ENCODE data around the gene DTX4. TPM values are rescaled to one million over a fixed set of nuclear protein-coding genes. Genes with fewer than 3 reads are reported as not detected.

Gene DTX4
- polyA plus RNA-seq, 1 donor: 45.9 TPM

DNA sequence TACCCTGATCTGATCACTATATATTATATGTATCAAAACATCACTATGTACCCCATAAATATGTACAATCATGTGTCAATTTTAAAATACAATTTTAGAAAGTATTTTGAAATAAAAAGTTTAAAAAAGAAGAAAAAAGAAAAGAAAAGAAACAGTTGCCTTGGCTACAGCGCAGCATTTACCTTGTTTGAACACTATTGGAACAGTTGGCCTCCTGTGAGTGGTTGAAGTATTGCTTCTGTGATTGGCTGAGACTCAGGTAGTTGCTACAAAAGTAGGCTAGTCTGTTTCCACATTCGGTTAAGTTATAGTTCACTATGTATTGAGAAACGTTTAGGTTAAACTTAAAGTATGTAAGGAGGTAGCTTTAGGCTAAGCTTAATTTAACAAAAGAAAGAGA is 7.9 kb upstream of the DTX4 start:
- no peak for DNase-seq

DNA sequence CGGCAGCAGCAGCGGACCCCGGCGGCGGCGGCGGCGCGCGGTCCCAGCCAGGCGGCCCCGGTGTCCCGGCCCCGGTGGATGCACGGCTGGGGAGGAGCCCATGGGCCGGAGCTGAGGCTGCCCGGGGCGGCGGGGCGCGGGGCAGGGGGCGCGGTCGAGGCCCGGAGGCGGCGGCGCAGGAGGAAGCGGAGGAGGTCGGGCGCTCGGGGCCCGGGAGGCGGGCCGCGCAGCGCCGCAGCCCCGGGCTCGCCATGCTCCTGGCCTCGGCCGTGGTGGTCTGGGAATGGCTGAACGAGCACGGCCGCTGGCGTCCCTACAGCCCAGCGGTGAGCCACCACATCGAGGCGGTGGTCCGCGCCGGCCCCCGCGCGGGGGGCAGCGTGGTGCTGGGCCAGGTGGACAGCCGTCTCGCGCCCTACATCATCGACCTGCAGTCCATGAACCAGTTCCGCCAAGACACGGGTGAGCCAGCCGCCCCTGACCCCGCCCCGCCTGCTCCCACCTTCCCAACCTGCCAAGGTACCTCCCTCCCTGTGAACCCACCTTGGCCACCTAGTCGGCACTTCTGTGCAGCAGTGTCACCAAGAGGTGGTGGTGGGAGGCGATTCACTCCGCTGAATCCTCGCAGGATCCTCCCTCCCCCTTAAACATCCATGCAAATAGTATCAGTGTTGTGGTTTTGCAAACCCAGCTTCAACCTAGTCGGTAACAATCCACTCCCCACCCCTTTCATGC is 580 bp downstream of the DTX4 start:
- DNase-seq: no peak

DNA sequence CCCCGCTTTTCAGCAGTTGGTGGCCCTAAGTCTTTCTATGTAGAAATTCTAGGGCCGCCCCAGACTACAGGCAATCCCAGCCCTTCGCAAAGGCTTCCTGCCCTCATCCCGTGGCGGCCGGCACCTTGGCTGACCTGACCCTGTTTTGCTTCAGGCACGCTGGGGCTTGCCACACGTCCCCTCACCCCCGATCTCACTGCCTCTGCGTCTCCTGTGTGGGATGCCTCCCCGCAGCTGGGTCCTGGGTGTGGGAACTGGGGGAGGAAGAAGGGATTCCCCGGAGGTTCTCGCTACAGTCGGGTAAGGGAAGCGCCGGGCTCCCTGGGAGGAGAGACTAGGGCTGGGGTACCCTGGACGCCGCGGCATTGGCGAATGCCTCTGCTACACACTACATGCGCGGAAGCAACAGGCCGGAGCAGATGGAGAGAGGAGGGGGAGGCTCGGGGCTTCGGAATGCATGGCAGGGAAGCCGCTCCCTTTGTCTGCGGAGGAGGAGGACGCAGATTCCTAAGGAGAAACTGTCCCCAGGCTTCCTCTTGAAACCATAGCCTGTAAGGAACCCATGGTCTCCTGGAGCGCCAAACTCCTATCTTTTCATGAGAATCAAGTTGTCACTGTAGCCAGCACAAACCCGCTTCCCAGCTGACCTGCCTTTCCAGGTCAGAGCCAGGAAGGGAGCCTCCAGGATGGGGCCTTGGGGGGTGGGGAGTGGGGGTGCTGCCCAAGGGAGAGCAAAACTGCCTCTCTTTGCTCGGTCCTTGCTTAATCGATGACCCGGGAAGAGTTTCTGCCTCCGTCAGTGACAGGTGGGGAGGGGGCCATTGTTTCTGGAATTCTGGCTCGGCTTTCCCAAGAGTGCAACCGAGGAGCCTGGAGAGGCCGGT is 1.4 kb downstream of the DTX4 start:
- peak; percentile 62 for DNase-seq

DNA sequence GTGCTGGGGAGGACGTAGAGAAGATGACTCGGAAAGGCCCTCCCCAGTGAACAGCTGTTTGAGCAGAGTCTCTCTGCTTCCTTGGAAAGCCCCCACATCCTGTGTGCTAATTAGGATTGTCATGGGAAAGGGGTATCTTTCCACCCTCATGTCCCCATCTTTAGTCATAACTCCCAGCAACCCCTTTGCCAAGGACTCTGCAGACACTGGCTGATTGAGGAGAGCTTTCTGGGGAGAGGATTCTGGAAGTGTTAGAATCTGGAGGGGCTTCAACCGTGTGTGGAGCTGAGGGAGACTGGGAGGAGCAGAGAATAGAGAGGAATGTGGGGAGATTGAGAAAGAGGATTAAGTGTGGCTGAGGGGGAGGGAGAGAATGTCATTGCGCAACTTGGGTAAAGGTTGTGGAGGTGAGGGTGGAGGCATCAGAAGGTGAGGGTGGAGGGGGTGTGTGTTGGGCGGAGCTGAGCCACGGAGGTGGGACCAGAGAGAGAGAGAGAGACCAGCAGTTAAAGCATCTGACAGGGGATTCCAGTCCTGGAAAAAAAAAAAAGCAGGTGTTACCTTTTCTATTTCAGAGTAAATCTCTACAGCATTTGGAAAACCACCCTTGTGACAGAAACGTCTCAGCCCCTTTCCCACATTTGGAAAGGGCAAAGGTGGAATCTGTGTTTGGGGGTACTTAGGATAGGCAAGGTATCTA is 2.2 kb downstream of the DTX4 start:
- no peak for DNase-seq

DNA sequence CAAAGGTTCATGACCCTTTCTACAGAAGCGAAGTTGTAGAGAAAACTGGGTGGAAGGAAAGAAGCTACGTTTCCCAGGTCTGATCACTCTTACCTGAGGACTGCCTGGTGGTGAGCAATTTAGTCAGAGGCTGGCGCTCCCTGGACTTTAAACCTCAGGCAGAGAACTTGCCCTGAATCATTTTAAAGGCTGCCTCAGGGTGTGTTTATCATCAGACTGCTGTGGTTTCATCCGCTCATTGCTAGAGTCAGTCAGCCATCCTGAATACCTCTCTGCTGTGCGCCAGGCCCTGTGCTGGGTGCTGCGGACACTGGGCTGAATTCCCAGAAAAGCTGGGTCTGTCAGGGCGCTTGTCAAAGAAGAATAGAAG is 2.7 kb downstream of the DTX4 start:
- DNase-seq: no peak

DNA sequence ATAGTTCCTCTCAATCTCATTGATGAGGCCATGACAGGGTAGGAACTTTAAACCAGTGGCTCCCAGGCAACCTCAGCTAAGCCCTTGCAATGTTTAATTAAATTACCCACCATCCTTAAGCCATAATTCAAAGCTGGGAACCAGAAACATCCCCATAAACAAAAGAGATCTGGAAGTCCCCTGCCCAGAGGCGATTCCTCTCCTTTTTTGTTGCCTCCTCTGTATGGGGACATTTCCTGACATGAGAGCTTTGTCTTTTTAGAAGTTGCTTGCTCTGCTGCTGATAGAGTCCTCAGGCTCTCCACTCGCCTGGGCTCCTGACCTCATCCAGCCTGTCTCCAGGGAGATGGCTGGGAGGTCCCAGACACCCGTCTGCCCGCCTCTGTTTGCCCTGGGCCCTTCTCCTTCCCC is 3.2 kb downstream of the DTX4 start:
- DNase-seq: no peak

DNA sequence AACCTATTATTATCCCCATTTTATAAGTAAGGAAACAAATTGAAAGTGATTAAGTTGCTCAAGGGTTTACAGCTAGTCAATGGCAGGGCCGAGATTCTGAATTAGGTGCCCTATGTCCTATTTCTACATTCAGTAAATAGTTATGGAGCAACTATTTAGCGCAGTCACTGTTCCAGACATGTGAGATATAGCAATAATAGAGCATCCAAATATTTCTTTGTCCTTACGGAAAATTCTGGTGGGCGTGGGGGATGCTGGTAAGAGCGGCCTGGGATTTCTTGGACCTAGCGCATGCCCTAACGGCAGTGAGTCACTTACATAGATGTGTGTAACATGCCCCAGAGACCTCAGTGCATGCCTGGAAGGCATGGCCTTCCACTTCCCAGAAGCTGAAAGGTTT is 4.4 kb downstream of the DTX4 start:
- no peak for DNase-seq

DNA sequence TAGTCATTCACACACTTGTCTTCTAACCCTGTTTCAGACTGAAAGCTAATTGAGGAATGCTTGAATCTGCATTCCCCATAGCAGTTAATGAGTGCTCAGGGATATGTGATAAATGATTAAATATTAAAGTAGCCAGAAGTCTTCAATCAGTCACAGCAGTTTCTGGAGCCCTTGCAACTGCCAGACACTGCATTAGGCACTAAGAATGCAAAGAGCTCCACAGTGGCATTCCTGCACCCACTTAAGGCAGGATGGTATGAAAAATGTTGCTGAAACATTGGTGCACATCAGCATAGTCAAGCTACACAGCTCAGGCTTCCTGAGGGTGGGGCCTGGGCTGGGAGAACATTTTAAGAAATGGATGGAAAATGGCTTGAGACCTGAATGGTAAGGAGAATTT is 6.5 kb downstream of the DTX4 start:
- no peak for DNase-seq

DNA sequence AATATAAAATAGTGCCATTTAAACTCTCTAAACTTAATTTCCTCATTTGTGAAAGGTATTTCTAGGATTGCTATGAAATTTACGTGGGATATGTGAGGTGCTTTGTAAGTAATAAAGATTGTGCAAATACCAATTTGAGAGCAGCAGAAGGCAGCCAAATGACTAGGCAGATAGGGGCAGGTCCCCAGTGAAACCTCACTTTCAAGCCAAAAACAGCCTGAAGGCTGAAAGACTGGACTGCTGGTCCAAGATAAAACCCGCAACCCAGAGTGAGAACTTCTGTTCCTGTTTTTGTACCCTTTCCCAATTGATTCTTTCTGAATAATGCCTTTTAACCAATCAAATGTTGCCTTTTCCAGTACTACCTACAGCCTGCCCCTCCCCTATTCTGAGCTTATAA is 7.2 kb downstream of the DTX4 start:
- no peak for DNase-seq

DNA sequence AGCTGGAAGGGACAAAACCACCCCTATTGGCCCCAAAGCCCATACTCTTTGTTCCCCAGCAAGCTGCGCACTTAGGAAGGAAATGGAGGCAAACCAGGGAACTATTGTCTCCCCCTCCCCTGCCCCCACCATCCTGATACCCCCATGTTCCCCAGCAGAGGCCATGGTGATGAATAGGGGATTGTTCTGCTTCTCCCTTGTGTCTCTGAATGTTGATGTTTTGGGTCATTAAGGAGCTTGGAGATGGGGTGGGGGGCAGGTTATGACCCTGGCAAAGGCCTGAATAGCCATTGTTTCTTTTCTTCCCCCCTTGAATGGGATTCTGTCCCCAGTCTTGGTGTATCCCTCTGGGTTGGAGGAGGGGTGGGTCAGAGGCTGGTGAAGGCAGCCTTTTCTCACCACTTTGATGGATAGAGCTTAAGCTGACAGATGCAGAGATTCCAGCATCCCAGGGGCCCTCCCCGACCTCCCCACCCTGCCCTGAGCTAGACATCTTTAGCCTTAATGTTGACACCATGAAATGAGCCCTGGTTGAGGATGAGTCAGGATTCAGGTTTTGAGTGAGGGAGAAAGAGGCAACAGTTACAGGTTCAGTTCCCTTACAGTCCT is 8.3 kb downstream of the DTX4 start:
- no peak for DNase-seq

DNA sequence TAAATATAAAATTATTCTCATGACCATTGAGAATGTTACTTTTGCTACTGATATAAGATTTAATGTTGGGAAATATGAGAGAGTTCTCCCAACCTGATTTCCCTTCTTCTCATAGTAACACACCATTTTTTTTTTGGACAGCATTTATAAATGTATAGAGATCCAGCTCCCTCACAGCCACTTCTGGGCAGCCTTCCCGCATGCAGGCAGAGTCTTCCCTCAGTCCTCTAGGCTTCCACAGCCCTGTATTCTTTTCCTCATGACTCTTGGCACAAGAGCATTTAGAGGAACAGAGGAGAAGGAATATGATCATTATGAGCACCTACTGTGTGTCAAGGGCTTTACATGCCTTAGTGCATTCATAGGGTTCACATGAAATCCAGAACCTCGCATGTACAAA is 9.0 kb downstream of the DTX4 start:
- no peak for DNase-seq

DNA sequence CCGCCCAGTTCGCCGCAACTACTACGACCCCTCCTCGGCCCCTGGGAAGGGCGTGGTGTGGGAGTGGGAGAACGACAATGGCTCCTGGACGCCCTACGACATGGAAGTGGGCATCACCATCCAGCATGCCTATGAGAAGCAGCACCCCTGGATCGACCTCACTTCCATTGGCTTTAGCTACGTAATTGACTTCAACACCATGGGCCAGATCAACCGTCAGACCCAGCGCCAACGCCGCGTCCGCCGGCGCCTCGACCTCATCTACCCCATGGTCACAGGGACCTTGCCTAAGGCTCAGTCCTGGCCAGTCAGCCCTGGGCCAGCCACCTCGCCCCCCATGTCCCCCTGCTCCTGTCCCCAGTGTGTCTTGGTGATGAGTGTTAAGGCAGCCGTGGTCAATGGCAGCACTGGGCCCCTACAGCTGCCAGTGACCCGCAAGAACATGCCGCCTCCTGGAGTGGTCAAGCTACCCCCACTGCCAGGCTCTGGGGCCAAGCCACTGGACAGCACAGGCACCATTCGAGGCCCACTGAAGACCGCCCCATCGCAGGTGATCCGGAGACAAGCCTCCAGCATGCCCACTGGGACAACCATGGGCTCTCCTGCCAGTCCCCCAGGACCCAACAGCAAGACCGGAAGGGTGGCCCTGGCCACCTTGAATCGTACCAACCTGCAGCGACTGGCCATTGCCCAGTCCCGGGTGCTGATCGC is 10.0 kb downstream of the DTX4 start:
- no peak for DNase-seq

DNA sequence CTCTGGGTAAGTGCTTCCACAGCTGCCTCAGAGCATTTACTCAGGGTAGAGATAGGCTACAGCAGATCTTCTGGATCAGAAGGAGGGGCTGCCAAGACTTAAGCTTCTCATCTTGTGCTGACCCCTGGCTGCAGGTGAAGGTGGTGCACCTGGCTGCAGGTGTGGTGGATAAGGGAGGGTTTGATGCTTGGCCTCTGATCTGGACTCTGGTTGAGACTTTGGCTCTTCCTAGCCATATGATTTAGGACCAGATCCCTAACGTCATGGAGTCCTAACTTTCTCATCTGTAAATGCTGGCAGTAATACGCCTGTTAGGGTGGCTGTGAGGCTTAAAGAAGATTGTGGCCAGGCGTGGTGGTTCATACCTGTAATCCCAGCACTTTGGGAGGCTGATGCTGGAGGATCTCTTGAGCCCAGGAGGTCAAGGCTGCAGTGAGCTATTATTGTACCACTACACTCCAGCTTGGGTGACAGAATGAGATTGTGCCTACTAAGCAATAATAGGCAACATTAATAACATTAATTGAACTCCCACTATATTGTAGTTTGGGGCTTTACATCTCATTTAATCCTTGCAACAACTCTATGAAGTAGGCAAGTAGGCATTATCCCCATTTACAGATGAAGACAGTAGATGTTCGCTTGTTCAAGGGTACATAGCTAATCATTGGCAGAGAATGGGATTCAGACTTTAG is 10.7 kb downstream of the DTX4 start:
- DNase-seq: no peak

DNA sequence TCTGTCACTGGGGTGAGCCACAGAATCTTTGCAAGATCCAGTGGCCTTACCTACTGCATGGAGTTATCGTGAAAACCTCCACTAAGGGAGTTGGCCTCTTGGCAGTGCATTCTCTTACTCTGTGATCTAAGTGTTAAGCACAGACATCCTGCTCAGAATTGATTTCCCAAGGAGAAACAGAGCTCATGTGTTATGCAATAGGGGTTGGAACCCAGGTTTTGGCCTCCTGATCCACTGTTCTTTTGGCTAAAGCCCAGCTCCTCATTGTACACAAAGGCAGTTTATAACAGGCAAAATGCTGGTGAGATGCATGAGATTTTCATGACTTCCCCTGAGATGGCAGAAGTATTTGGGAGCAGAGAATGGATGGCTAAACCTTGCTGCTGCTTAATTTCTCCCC is 11.8 kb downstream of the DTX4 start:
- DNase-seq: no peak

DNA sequence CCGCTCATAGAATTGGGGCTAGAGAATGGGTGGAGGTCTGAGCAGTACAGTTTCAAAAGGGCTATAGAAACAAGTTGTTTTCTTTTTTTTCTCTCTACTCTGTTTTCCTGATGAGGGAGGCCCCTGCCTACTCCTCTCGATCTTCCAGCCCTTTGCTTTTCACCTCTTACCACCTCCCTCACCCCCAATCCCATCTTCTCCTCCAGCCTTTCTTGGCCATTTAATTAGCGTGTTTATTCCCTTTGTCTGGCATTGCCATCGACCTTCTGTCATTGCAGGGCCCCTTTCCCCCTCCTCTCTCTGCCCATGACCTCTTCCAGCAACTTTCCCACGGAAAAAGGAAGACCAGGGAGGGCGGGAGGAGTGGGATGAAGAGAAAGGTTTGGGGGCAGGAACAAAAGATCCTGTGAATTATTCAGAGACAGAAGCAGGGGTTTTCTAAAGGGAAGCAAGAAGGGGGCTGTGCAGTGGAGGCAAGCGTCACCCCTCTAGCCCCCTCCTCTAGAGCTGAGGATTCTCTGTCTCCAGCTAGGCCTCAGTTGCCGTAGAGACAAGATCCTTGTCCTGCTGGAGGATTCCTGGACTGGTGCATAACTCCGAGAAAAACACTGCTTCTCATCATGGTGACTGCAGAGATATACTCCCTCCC is 12.9 kb downstream of the DTX4 start:
- DNase-seq: no peak

DNA sequence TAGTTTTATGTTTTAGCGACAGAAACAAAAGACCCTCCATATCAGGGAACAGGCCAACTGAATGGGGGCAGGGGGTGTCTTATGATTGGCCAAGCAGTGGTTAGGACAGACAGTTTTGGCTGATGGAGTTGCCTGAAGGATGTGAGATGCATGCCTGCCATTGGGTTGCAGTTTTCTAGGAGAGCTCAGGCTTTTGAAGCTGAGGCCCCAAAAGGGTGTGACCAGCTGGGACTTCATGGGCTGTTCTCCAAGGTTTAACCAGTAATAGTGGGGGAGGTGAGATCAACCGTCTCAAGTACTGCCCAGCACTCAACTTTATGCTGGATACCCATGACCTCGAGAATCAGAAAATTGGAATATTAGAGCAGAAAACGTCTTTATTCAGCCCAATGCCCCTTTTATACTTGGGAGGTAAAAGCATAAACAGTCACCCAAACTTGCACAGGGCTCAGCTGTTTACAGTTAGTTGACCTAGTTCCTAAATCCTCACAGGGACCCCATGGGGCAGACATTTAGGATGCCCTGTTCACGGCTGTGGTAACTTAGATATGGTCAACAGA is 13.5 kb downstream of the DTX4 start:
- no peak for DNase-seq

DNA sequence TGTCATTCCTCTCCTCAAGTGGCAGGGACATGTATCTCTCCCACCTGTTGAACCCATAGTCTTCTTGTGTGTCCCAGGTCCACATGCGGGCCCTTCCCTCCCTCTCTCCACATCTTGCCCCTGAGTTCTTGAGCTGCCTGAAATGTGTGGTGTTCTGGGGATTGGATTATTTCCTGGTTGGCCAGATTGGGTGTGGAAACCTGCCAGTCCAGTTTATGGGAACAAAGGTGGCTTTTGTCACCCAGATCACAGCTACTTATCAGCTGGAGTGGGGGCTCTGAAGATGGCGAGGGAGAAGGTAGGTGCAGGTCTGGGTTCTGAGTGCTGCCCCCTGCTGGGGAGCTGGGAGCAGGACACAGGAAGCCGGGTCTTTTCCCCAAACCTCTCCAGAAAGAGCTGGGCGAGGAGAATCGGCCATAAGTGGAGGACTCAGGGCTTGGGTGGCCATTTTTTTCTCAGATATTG is 14.2 kb downstream of the DTX4 start:
- DNase-seq: no peak

DNA sequence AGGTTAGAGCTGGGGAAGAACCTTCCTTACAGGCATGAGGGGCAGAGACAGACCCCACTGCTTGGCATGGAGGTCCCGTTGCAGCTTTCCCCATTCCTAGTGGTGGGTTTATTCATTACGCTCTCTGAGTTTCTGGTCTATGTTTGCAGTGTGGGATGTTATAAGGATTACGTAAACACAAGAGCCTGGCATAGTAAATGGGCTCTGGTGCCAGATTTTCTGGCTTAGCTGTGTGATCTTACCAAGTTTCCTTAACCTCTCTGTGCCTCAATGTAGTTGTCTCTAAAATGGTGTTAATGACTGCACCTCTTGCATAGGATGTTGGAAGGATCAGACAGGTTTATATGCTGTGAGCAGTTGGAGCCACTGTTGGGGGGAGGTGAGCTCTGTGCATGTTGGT is 15.1 kb downstream of the DTX4 start:
- DNase-seq: no peak

DNA sequence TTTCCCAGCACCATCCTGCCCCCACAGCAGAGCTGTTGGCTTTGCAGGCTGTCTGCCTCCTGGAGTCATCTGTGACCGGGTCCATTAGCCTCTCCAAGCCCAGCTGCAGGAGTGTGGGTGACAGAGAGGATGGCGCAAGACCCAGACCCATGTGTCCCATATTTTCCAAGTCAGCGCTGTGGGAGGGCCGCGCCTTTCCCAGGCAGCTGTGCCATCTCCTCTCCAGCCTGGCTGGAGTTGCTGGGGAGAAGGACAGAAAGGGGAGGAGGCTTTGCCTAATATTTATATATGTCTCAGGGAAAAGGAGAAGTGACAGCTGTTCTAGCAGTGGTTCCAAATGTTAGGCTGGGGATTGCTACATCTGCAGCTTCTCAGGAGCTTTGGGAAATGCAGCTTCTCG is 15.7 kb downstream of the DTX4 start:
- DNase-seq: peak; percentile 47

DNA sequence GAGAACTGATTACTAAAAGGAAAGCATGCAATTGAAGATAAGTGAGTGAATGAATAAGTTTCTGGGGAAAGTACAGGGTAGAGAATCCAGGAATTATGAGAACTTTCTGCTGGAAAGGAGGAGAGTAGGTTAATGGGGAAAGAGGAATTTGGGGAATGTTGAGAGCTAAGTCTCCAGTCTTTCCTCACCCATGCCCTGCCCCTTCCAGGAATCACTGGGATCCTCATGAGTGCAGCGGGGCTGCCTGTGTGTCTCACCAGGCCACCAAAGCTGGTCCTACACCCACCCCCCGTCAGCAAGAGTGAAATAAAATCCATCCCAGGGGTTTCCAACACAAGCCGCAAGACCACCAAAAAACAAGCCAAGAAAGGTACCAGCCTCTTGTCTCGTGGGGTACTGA is 17.0 kb downstream of the DTX4 start:
- no peak for DNase-seq

Data from left kidney (tissue), 2 donors.